Mesothelial cell of epicardium (in vitro differentiated cells): ENCODE results near the gene TFF1. TPM values are rescaled to one million over a fixed set of nuclear protein-coding genes. Genes with fewer than 3 reads are reported as not detected.

ENCODE experiments used
- DNase-seq, 2 experiments: peaks; one replicate each; pipeline ENCODE4 v3.0.0; 2021; ENCODE audit warnings: low spot score in 2 of 2; ENCODE audit not compliant: unreplicated experiment in 2 of 2
- H3K27ac Mint-ChIP-seq: 2 replicates; pipeline ENCODE4 v1.8.0; 2021; ENCODE audit warnings: mixed read lengths
- H3K27me3 Mint-ChIP-seq: 2 replicates; pipeline ENCODE4 v1.8.0; 2021; ENCODE audit warnings: low read depth, mixed read lengths
- H3K36me3 Mint-ChIP-seq: 2 replicates; pipeline ENCODE4 v1.8.0; 2021; ENCODE audit warnings: mixed read lengths
- H3K4me1 Mint-ChIP-seq: 2 replicates; pipeline ENCODE4 v1.8.0; 2021; ENCODE audit warnings: mixed read lengths
- H3K4me3 Mint-ChIP-seq: 2 replicates; pipeline ENCODE4 v1.8.0; 2021; ENCODE audit warnings: mild to moderate bottlenecking, moderate library complexity, mixed read lengths
- H3K9me3 Mint-ChIP-seq: 2 replicates; pipeline ENCODE4 v1.8.0; 2021; ENCODE audit warnings: mixed read lengths
- total RNA-seq: library from RNA; stranded (reverse); gene quantifications from 3 replicates; pipeline ENCODE4 v1.2.1, GENCODE V29; 2021
- TF ChIP-seq, protein P1 (sequence below): fragments of 200-600 bp; sonication (generic); IDR thresholded peaks from one replicate; pipeline ENCODE4 v1.5.0; 2021; ENCODE audit warnings: antibody characterized with exemption; ENCODE audit not compliant: unreplicated experiment

Gene TFF1
- total RNA-seq, 1 donor from 2014 or later, result not detected

DNA sequence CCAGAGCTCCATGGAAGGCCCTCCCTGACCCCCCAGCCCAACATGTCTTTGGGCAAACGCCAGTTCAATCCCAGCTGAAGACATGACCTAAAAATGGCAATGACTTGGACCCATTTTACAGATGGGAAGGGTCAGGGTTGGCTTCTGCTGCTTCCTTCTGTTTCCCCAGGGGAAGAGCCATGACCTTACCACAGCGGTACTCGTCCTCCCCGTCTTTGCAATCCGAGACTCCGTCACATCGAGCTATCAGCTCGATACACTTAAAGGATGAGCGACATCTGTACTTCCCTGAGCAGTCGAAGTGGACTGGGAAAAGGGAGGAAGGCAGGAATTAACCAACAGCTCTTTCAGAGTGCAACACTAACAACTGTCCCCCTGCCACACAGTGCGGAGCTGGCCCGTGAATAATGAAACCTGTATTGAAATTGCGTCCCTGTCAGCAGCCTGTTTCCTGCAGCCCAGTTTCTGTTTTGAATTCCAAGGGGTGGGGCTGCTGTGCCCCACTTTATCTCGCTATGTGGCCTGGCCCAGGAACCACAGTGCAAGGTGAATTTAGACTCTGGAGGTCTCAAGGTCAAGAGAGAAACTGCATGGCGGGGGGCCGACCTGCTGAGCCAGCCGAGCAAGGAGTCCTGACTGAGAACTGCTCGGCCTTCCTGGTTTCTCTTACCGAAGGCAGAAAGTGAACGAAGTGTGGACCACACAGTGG, 22.6 kb upstream of the TFF1 start:
- TF ChIP-seq, protein P1, sequence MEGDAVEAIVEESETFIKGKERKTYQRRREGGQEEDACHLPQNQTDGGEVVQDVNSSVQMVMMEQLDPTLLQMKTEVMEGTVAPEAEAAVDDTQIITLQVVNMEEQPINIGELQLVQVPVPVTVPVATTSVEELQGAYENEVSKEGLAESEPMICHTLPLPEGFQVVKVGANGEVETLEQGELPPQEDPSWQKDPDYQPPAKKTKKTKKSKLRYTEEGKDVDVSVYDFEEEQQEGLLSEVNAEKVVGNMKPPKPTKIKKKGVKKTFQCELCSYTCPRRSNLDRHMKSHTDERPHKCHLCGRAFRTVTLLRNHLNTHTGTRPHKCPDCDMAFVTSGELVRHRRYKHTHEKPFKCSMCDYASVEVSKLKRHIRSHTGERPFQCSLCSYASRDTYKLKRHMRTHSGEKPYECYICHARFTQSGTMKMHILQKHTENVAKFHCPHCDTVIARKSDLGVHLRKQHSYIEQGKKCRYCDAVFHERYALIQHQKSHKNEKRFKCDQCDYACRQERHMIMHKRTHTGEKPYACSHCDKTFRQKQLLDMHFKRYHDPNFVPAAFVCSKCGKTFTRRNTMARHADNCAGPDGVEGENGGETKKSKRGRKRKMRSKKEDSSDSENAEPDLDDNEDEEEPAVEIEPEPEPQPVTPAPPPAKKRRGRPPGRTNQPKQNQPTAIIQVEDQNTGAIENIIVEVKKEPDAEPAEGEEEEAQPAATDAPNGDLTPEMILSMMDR, result no peak
- no peak overlapping the region for H3K4me3 Mint-ChIP-seq
- H3K27me3 Mint-ChIP-seq, result peaks cover 19% of the 10 kb centered on the region
- no peak overlapping the region for H3K27ac Mint-ChIP-seq
- no peaks in the 10 kb centered on the region for H3K9me3 Mint-ChIP-seq
- no peaks in the 10 kb centered on the region for H3K36me3 Mint-ChIP-seq
- no peak for DNase-seq
- peaks cover 9% of the 10 kb centered on the region for H3K4me1 Mint-ChIP-seq

DNA sequence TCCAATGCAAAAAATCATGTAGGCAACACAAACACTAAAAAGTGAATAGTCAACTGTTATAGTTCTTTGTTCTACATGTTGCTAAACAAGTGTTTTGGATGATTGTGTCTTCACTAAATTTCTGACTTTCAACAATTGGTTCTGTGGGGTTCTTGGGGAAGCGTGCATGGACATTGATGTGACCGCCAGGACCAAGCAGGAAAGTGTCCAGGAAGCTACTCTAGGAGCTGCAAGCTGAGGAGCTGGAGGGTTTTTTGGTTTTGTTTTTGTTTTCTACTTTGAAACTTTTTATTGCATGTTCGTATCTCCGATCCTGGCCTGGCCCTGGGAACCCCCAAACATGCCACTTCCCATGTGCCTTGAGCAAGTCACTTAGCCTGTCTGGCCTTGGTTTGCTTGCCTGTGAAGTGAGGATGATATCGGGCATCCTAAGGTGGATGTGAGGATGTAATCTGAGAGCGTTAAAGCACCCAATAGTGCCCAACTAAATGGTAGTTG, 21.6 kb upstream of the TFF1 start:
- Mint-ChIP-seq H3K4me3 (no peak overlapping the region), H3K9me3 (no peaks in the 10 kb centered on the region), H3K4me1 (peaks cover 9% of the 10 kb centered on the region), H3K36me3 (no peaks in the 10 kb centered on the region), H3K27ac (no peak overlapping the region), H3K27me3 (peaks cover 21% of the 10 kb centered on the region)
- TF ChIP-seq, protein P1, result no peak
- no peak for DNase-seq

DNA sequence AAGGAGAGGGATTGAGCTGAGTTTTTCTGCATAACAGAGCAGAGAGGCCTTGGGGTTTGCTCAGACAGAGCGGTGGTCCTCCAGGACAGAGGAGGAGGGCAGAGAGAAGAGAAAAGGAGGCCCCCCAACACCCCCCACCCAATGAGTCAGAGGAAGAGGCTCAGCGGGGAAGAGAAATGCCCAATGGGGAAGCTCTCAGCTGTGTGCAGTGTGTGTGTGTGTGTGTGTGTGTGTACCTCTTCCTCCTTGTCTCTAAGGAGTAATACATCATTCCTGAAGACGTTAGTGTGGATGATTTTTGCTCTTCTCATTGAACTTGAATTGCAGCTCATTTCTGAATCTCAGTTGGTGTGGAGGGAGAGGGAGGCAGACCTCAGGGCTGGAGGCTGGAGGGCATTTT, 20.8 kb upstream of the TFF1 start:
- Mint-ChIP-seq H3K27ac (no peak overlapping the region), H3K27me3 (peaks cover 25% of the 10 kb centered on the region), H3K9me3 (peaks cover 3% of the 10 kb centered on the region), H3K36me3 (no peaks in the 10 kb centered on the region), H3K4me3 (no peak overlapping the region), H3K4me1 (peaks cover 9% of the 10 kb centered on the region)
- DNase-seq, result no peak
- TF ChIP-seq, protein P1, result no peak

DNA sequence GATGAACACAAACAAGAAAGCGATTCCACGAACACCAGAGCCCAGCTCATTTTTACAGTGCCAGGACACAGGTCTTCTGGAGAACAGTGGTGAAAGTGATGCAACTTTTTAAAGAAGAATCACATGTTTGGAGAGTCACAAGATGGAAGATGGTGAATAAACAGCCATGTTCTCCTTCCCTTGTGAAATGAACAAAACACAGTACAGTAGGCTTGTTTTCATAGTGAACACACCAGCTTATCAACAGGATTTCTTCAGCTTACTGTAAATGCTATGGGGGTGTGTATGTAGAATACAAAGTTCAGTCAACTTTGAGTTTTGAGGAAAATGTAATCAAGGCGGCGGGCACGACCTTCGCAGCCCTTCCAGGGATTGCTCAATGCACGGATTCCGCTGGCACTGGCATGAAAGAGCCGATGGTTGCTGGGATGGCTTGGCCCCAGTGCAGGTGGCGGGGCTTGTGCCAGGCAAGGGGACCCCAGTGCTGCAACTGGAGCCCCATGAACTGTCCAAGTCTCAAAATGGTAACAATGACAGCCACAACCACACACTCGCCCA, 19.8 kb upstream of the TFF1 start:
- TF ChIP-seq, protein P1, result no peak
- no peak for DNase-seq
- Mint-ChIP-seq H3K27me3 (peaks cover 21% of the 10 kb centered on the region), H3K4me3 (no peak overlapping the region), H3K36me3 (no peaks in the 10 kb centered on the region), H3K4me1 (peaks cover 9% of the 10 kb centered on the region), H3K9me3 (peaks cover 10% of the 10 kb centered on the region), H3K27ac (no peak overlapping the region)

DNA sequence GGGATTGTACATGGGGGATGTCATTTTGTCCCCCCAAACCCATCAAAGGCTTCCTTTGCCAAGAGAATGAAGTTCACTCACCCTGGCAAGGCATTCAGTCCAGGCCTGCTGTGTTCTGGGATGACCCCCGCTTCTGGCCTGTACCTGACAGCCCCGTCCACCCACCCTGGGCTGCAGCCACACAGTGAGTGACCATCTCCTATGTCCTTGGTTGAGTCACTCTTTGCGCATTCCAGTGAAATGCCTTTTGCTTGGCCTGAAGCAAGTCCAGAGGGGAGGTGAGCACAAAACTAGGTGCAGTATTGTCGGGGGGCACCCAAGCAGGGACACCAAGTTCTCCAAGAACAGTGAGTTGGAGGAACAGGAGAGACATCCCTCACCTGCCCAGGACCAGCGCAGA, 19.3 kb upstream of the TFF1 start:
- Mint-ChIP-seq H3K36me3 (no peaks in the 10 kb centered on the region), H3K27ac (no peak overlapping the region), H3K4me1 (peaks cover 9% of the 10 kb centered on the region), H3K27me3 (peaks cover 19% of the 10 kb centered on the region), H3K9me3 (peaks cover 10% of the 10 kb centered on the region), H3K4me3 (no peak overlapping the region)
- no peak for DNase-seq
- TF ChIP-seq, protein P1, result no peak
